Neural cell (in vitro differentiated cells): ENCODE data around the gene TXNDC16. TPM values are rescaled to one million over a fixed set of nuclear protein-coding genes. Genes with fewer than 3 reads are reported as not detected.
A peak's percentile ranks its signal among the peaks of the same experiment; 100 is the strongest.

Source experiments
- H2AFZ ChIP-seq: fragments of 200-600, 300-800 bp; sonication (generic), shearing (Covaris generic); 2 replicates; pipeline ENCODE4 v1.6.0; 2014; ENCODE audit warnings: low read depth, mild to moderate bottlenecking, antibody characterized with exemption, low read length, moderate library complexity
- H3F3A ChIP-seq: fragments of 200-600 bp; shearing (Covaris generic); 2 replicates; pipeline ENCODE4 v1.6.1; 2016; ENCODE audit warnings: mild to moderate bottlenecking, moderate library complexity, mixed read lengths, antibody characterized with exemption, low read length; ENCODE audit not compliant: insufficient read depth, poor library complexity, severe bottlenecking
- H3K27ac ChIP-seq: fragments of 200-600, 300-800 bp; sonication (generic), shearing (Covaris generic); 2 replicates; pipeline ENCODE4 v1.5.1; 2014; ENCODE audit warnings: mild to moderate bottlenecking, low read length, moderate library complexity
- H3K27me3 ChIP-seq: fragments of 300-800, 200-600 bp; sonication (generic), shearing (Covaris generic); 2 replicates; pipeline ENCODE4 v1.6.0; 2014; ENCODE audit warnings: mild to moderate bottlenecking, low read depth, low read length, moderate library complexity; ENCODE audit not compliant: insufficient read depth
- H3K36me3 ChIP-seq: fragments of 300-800, 200-600 bp; sonication (generic), shearing (Covaris generic); 2 replicates; pipeline ENCODE4 v1.5.1; 2014; ENCODE audit warnings: mild to moderate bottlenecking, antibody characterized with exemption, low read length, moderate library complexity; ENCODE audit not compliant: insufficient read depth
- H3K4me2 ChIP-seq: fragments of 300-800, 200-600 bp; sonication (generic), shearing (Covaris generic); 2 replicates; pipeline ENCODE4 v1.6.0; 2014; ENCODE audit warnings: mild to moderate bottlenecking, low read length
- H3K4me3 ChIP-seq: fragments of 300-800, 200-600 bp; sonication (generic), shearing (Covaris generic); 2 replicates; pipeline ENCODE4 v1.5.1; 2014; ENCODE audit warnings: mild to moderate bottlenecking, low read length, moderate library complexity
- H3K79me2 ChIP-seq: fragments of 200-600 bp; shearing (Covaris generic); replicated peaks from 2 replicates; pipeline ENCODE4 v1.6.0; 2014; ENCODE audit warnings: mild to moderate bottlenecking, low read length, moderate library complexity; ENCODE audit not compliant: insufficient read depth
- H3K9ac ChIP-seq: fragments of 300-800, 200-600 bp; sonication (generic), shearing (Covaris generic); 2 replicates; pipeline ENCODE4 v1.6.1; 2016; ENCODE audit warnings: mild to moderate bottlenecking, low read length, mixed read lengths
- H3K9me2 ChIP-seq: fragments of 200-600 bp; shearing (Covaris generic); 2 replicates; pipeline ENCODE4 v1.6.1; 2016; ENCODE audit warnings: mild to moderate bottlenecking, low read length, mixed read lengths; ENCODE audit not compliant: insufficient read depth
- H3K9me3 ChIP-seq: fragments of 200-600, 300-800 bp; sonication (generic), shearing (Covaris generic); 2 replicates; pipeline ENCODE4 v1.6.1; 2016; ENCODE audit warnings: mild to moderate bottlenecking, mixed run types, low read length, moderate library complexity, mixed read lengths
- H4K20me1 ChIP-seq: fragments of 200-600 bp; shearing (Covaris generic); 2 replicates; pipeline ENCODE4 v1.6.1; 2016; ENCODE audit warnings: mild to moderate bottlenecking, mixed run types; ENCODE audit not compliant: insufficient read depth
- CTCF ChIP-seq: fragments of 450-650 bp; IDR thresholded peaks from 2 replicates; pipeline ENCODE4 v1.5.1; 2014; ENCODE audit warnings: antibody characterized with exemption, mild to moderate bottlenecking, moderate library complexity; ENCODE audit not compliant: poor library complexity, severe bottlenecking
- EP300 ChIP-seq: fragments of 450-650 bp; conservative IDR thresholded peaks from 2 replicates; pipeline ENCODE4 v1.6.1; 2014; ENCODE audit warnings: antibody characterized with exemption, mild to moderate bottlenecking, moderate library complexity; ENCODE audit not compliant: poor library complexity, severe bottlenecking
- EZH2 ChIP-seq: fragments of 200-600, 300-800 bp; shearing (Covaris generic), sonication (generic); IDR thresholded peaks from 2 replicates; pipeline ENCODE4 v1.6.1; 2014; ENCODE audit warnings: antibody characterized with exemption, low read length, borderline replicate concordance, mild to moderate bottlenecking; ENCODE audit not compliant: insufficient read depth, poor library complexity, severe bottlenecking
- MXI1 ChIP-seq: fragments of 450-650 bp; conservative IDR thresholded peaks from 2 replicates; pipeline ENCODE4 v1.6.1; 2014; ENCODE audit warnings: antibody characterized with exemption, mild to moderate bottlenecking; ENCODE audit not compliant: poor library complexity, severe bottlenecking
- POLR2AphosphoS5 ChIP-seq: IDR thresholded peaks from 2 replicates; pipeline ENCODE4 v1.6.1; 2012
- RAD21 ChIP-seq: fragments of 450-650 bp; conservative IDR thresholded peaks from 2 replicates; pipeline ENCODE4 v1.6.1; 2014; ENCODE audit warnings: antibody characterized with exemption, mild to moderate bottlenecking, moderate library complexity
- REST ChIP-seq: IDR thresholded peaks from 2 replicates; pipeline ENCODE4 v1.6.1; 2012; ENCODE audit warnings: borderline replicate concordance
- SMC3 ChIP-seq: fragments of 450-650 bp; conservative IDR thresholded peaks from 2 replicates; pipeline ENCODE4 v1.6.1; 2014; ENCODE audit warnings: antibody characterized with exemption, mild to moderate bottlenecking, moderate library complexity; ENCODE audit not compliant: poor library complexity
- TAF1 ChIP-seq: IDR thresholded peaks from 2 replicates; pipeline ENCODE4 v1.6.1; 2012; ENCODE audit warnings: low read depth
- polyA minus RNA-seq: library from RNA; depleted of rRNA, polyadenylated mRNA; stranded (reverse); fragments of >200 nt; gene quantifications from 2 replicates; pipeline ENCODE4 v1.2.3, GENCODE V29; 2014
- polyA plus RNA-seq: library from polyadenylated mRNA; depleted of rRNA; stranded (reverse); fragments of >200 nt; gene quantifications from 2 replicates; pipeline ENCODE4 v1.2.3, GENCODE V29; 2014

The TXNDC16 gene, protein sequence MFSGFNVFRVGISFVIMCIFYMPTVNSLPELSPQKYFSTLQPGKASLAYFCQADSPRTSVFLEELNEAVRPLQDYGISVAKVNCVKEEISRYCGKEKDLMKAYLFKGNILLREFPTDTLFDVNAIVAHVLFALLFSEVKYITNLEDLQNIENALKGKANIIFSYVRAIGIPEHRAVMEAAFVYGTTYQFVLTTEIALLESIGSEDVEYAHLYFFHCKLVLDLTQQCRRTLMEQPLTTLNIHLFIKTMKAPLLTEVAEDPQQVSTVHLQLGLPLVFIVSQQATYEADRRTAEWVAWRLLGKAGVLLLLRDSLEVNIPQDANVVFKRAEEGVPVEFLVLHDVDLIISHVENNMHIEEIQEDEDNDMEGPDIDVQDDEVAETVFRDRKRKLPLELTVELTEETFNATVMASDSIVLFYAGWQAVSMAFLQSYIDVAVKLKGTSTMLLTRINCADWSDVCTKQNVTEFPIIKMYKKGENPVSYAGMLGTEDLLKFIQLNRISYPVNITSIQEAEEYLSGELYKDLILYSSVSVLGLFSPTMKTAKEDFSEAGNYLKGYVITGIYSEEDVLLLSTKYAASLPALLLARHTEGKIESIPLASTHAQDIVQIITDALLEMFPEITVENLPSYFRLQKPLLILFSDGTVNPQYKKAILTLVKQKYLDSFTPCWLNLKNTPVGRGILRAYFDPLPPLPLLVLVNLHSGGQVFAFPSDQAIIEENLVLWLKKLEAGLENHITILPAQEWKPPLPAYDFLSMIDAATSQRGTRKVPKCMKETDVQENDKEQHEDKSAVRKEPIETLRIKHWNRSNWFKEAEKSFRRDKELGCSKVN
- polyA plus RNA-seq: 53.3 and 58.4 TPM in 2 replicates
- polyA minus RNA-seq: 101 and 106 TPM in 2 replicates

- Histone ChIP-seq H3K27ac (peak within 1 kb of the TSS; percentile 96), H4K20me1 (no peaks in the 10 kb centered on the region)
Measured at GRCh38 chr14:52552063-52552988, at the start of gene TXNDC16, which contains the start of gene GPR137C. Gene TXNDC16 (minus strand): TSS chr14:52552505. CDS start chr14:52543557, 8,948 bp downstream. Gene GPR137C (plus strand): TSS chr14:52552836. CDS start chr14:52553148, 312 bp downstream.

More at GRCh38 chr14:52552063-52552988, at the start of gene TXNDC16, which contains the start of gene GPR137C:
- Histone ChIP-seq H3K27me3 (no peaks in the 10 kb centered on the region), H3K4me2 (peak within 1 kb of the TSS; percentile 99), H2AFZ (peak within 1 kb of the TSS; percentile 65), H3F3A (peaks cover 11% of the 10 kb centered on the region), H3K9me3 (no peaks in the 10 kb centered on the region), H3K4me3 (peak within 1 kb of the TSS; percentile 88), H3K9ac (peak within 1 kb of the TSS; percentile 98), H3K9me2 (no peaks in the 10 kb centered on the region), H3K36me3 (no peaks in the 10 kb centered on the region), H3K79me2 (peaks cover 77% of the 10 kb centered on the region)
- TF ChIP-seq TAF1 (peak; percentile 94), RAD21 (peak; percentile 38), POLR2AphosphoS5 (peak; percentile 97), SMC3 (peak; percentile 41), EZH2 (no peak), REST (peak; percentile 81), CTCF (peak; percentile 12), MXI1 (peak; percentile 80), EP300 (peak; percentile 57)
